GM10266 (cell line): ENCODE results near the gene DCAF17.

ENCODE experiments used
- DNase-seq: peaks from one replicate; pipeline ENCODE4 v3.0.0; 2012; ENCODE audit errors: extremely low spot score
- CTCF ChIP-seq: IDR thresholded peaks from 2 replicates; pipeline ENCODE4 v1.5.1; 2012; ENCODE audit warnings: mild to moderate bottlenecking, low read depth; ENCODE audit not compliant: control insufficient read depth, insufficient read depth; ENCODE audit errors: missing control alignments

DCAF17 gene

GRCh38 chr2:171513719-171514160 is 79.7 kb downstream of the DCAF17 start:
- DNase-seq = peak; percentile 50
- TF ChIP-seq CTCF = no peak

- no peak for TF ChIP-seq CTCF
- DNase-seq = no peak
Measured at GRCh38 chr2:171514908-171515582, 81.0 kb downstream of the DCAF17 start.

- no peak for TF ChIP-seq CTCF
- DNase-seq = no peak
Measured at GRCh38 chr2:171515672-171516298, 81.8 kb downstream of the DCAF17 start.

- TF ChIP-seq CTCF = no peak
- no peak for DNase-seq
Measured at GRCh38 chr2:171516793-171517192, 82.8 kb downstream of the DCAF17 start.

- no peak for DNase-seq
- no peak for TF ChIP-seq CTCF
Measured at GRCh38 chr2:171520471-171520870, 86.4 kb downstream of the DCAF17 start.

- TF ChIP-seq CTCF = no peak
Measured at GRCh38 chr2:171521361-171522051, 87.5 kb downstream of the DCAF17 start.

More at GRCh38 chr2:171521361-171522051, 87.5 kb downstream of the DCAF17 start:
- DNase-seq = no peak
